Neural progenitor cell (in vitro differentiated cells): ENCODE results near the gene CRNKL1. TPM values are rescaled to one million over a fixed set of nuclear protein-coding genes. Genes with fewer than 3 reads are reported as not detected.

Experiments used
- DNase-seq: peaks from one replicate; pipeline ENCODE4 v3.0.0-alpha.2; 2016; ENCODE audit warnings: low spot score
- H2AFZ ChIP-seq: fragments of 200-600 bp; sonication (generic); replicated peaks from 2 replicates; pipeline ENCODE4 v1.6.1; 2016; ENCODE audit warnings: antibody characterized with exemption
- H3F3A ChIP-seq: fragments of 200-600 bp; sonication (generic); 2 replicates; pipeline ENCODE4 v1.6.1; 2016; ENCODE audit warnings: antibody characterized with exemption, low read depth
- H3K27ac ChIP-seq: fragments of 200-600 bp; sonication (generic); 2 replicates; pipeline ENCODE4 v1.5.1; 2016; ENCODE audit warnings: mild to moderate bottlenecking
- H3K27me3 ChIP-seq: fragments of 200-600 bp; sonication (generic); 2 replicates; pipeline ENCODE4 v1.6.1; 2016; ENCODE audit warnings: mild to moderate bottlenecking, moderate library complexity
- H3K36me3 ChIP-seq: fragments of 200-600 bp; sonication (generic); 2 replicates; pipeline ENCODE4 v1.5.1; 2016
- H3K4me1 ChIP-seq: fragments of 200-600 bp; sonication (generic); 2 replicates; pipeline ENCODE4 v1.6.1; 2016; ENCODE audit warnings: mixed run types
- H3K4me2 ChIP-seq: fragments of 200-600 bp; sonication (generic); 2 replicates; pipeline ENCODE4 v1.6.1; 2016
- H3K4me3 ChIP-seq: fragments of 200-600 bp; sonication (generic); 2 replicates; pipeline ENCODE4 v1.5.1; 2016
- H3K79me2 ChIP-seq: fragments of 200-600 bp; sonication (generic); 2 replicates; pipeline ENCODE4 v1.6.1; 2016; ENCODE audit warnings: low read depth
- H3K9ac ChIP-seq: fragments of 200-600 bp; sonication (generic); 2 replicates; pipeline ENCODE4 v1.6.1; 2016
- H3K9me3 ChIP-seq: fragments of 200-600 bp; sonication (generic); 2 replicates; pipeline ENCODE4 v1.5.1; 2016; ENCODE audit warnings: low read depth
- H4K20me1 ChIP-seq: fragments of 200-600 bp; sonication (generic); 2 replicates; pipeline ENCODE4 v1.6.1; 2016; ENCODE audit warnings: low read depth
- H3K27ac Mint-ChIP-seq: 3 replicates; pipeline ENCODE4 v1.8.0; 2021; ENCODE audit warnings: mixed read lengths
- H3K27me3 Mint-ChIP-seq: 2 replicates; pipeline ENCODE4 v1.8.0; 2022; ENCODE audit warnings: low read depth, mild to moderate bottlenecking, inconsistent platforms, moderate library complexity, mixed read lengths; ENCODE audit not compliant: insufficient read depth
- H3K36me3 Mint-ChIP-seq: 3 replicates; pipeline ENCODE4 v1.8.0; 2021; ENCODE audit warnings: mixed read lengths
- H3K4me1 Mint-ChIP-seq: 3 replicates; pipeline ENCODE4 v1.8.0; 2021; ENCODE audit warnings: mixed read lengths
- H3K4me3 Mint-ChIP-seq: 3 replicates; pipeline ENCODE4 v1.8.0; 2021; ENCODE audit warnings: mild to moderate bottlenecking, moderate library complexity, mixed read lengths
- H3K9me3 Mint-ChIP-seq: 3 replicates; pipeline ENCODE4 v1.8.0; 2020; ENCODE audit warnings: mixed read lengths
- EZH2 ChIP-seq: fragments of 200-600 bp; sonication (generic); IDR thresholded peaks from 2 replicates; pipeline ENCODE4 v1.6.1; 2017; ENCODE audit warnings: antibody characterized with exemption, mild to moderate bottlenecking, moderate library complexity
- EZH2phosphoT487 ChIP-seq: fragments of 200-600 bp; sonication (generic); IDR thresholded peaks from 2 replicates; pipeline ENCODE4 v1.6.1; 2017; ENCODE audit warnings: antibody characterized with exemption
- total RNA-seq: library from RNA; depleted of rRNA; stranded (reverse); fragments of >200 nt; gene quantifications from 2 replicates; pipeline ENCODE4 v1.2.3, GENCODE V29; 2015; ENCODE audit warnings: low replicate concordance
- TF ChIP-seq, protein P1 (sequence below): fragments of 200-600 bp; sonication (generic); IDR thresholded peaks from 2 replicates; pipeline ENCODE4 v1.5.1; 2017; ENCODE audit warnings: antibody characterized with exemption, mild to moderate bottlenecking

CRNKL1 gene
- total RNA-seq, 1 donor from 2014 or later: 45.0 TPM

DNA sequence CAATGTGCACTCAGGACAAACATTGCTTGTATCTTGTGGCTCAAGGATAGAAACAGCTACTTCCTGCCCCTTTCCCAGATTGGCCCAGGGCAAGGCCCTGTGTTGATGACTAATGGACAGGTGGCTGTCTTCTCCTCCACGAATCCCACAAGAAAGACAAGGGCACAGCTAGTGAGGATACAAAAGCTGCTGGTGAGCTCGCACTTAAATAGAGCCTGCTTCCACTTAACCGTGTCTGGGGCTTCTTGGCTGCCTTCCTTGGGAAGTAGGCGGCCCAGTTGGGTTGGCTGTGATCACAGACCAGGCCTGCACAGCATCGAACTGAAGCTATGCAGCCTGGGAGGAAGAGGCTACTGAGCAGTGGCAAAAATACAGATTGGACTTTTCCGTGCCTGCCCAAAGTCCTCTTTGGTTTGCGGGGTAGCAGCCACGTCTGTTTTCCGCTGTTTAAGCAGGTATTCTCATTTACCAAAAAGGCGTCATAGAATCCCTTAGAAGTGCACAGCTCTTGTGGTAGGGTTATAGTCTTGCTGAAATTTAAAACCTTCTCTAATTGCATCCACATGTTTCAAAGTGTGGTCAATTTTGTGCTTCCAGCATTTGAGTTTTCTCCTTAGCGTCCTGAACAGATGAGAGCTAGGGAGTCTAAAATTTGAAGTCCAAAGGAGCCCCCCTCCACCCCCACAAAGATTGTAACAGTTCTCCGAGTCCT is 58.2 kb downstream of the CRNKL1 start:
- no peak overlapping the region for H3K27ac ChIP-seq
- peaks cover 43% of the 10 kb centered on the region for H3K4me1 Mint-ChIP-seq
- TF ChIP-seq, protein P1, sequence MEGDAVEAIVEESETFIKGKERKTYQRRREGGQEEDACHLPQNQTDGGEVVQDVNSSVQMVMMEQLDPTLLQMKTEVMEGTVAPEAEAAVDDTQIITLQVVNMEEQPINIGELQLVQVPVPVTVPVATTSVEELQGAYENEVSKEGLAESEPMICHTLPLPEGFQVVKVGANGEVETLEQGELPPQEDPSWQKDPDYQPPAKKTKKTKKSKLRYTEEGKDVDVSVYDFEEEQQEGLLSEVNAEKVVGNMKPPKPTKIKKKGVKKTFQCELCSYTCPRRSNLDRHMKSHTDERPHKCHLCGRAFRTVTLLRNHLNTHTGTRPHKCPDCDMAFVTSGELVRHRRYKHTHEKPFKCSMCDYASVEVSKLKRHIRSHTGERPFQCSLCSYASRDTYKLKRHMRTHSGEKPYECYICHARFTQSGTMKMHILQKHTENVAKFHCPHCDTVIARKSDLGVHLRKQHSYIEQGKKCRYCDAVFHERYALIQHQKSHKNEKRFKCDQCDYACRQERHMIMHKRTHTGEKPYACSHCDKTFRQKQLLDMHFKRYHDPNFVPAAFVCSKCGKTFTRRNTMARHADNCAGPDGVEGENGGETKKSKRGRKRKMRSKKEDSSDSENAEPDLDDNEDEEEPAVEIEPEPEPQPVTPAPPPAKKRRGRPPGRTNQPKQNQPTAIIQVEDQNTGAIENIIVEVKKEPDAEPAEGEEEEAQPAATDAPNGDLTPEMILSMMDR: no peak
- TF ChIP-seq EZH2 (no peak), EZH2phosphoT487 (no peak)

DNA sequence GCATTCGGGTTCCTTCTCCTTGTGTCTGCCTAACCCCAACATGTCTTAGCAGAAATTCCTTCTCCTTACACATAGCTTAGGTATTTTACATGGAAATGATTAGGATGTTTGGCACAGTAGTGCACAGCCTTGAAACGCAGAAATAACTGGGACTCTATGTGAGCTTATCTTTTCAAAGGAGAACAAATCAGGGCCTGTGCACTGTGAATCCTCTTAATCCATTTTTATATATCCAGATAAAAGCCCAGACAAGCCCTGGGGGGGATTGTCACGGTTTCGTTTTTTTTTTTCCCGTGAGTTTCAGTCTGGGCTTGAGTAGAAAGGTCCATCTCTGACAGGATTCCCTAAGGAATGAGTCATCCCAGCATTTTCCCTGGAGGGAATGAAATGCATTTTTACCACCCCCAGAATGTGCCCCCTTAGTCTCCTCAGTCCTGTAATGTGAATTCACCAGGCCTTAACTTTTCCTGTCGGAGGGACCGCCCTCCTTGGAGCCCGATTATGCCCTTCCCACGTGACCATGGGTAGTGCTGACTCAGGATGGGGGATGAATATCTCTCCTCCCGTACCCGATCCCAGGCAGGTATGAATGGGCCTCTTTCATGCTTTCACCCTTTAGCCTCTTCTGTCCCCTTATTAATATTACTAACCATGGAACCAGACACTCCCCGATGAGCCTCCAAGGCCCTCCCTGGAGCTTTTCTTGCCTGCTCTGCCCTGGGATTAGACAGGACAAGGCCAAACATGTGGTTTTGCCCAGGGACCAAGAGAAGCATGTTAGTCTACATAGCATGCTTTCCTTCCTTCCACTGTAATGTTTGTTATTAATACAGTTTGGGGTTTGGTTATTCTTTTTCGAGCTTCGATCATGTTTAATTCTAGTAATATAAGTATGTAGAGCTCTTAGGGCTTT is 59.0 kb downstream of the CRNKL1 start:
- H3K4me3 ChIP-seq: no peak overlapping the region
- peaks cover 9% of the 10 kb centered on the region for H3K4me1 ChIP-seq
- no peak overlapping the region for H3K9ac ChIP-seq
- Mint-ChIP-seq H3K36me3 (no peaks in the 10 kb centered on the region), H3K4me1 (peaks cover 43% of the 10 kb centered on the region), H3K9me3 (no peaks in the 10 kb centered on the region), H3K27me3 (no peaks in the 10 kb centered on the region), H3K4me3 (peak overlapping the region; percentile 29), H3K27ac (peak overlapping the region; percentile 16)
- H2AFZ ChIP-seq: no peak overlapping the region
- no peak for TF ChIP-seq EZH2
- no peak for TF ChIP-seq EZH2phosphoT487
- TF ChIP-seq, protein P1: no peak
- no peaks in the 10 kb centered on the region for H3K79me2 ChIP-seq
- no peaks in the 10 kb centered on the region for H3K36me3 ChIP-seq
- no peak overlapping the region for H3K4me2 ChIP-seq
- no peak overlapping the region for H3K27ac ChIP-seq
- H3K27me3 ChIP-seq: no peaks in the 10 kb centered on the region
- H4K20me1 ChIP-seq: no peaks in the 10 kb centered on the region
- no peak for DNase-seq
- H3K9me3 ChIP-seq: no peaks in the 10 kb centered on the region
- peaks cover 8% of the 10 kb centered on the region for H3F3A ChIP-seq

More for the DNA sequence above, 58.2 kb downstream of the CRNKL1 start:
- Histone ChIP-seq H3K4me2 (no peak overlapping the region), H3K79me2 (no peaks in the 10 kb centered on the region), H3K27me3 (no peaks in the 10 kb centered on the region), H3K36me3 (no peaks in the 10 kb centered on the region), H3F3A (peaks cover 8% of the 10 kb centered on the region), H3K4me3 (no peak overlapping the region), H4K20me1 (no peaks in the 10 kb centered on the region), H3K9me3 (no peaks in the 10 kb centered on the region), H3K9ac (no peak overlapping the region), H3K4me1 (peaks cover 9% of the 10 kb centered on the region), H2AFZ (no peak overlapping the region)
- Mint-ChIP-seq H3K9me3 (no peaks in the 10 kb centered on the region), H3K27me3 (no peaks in the 10 kb centered on the region), H3K27ac (peak overlapping the region; percentile 10), H3K36me3 (peaks cover 3% of the 10 kb centered on the region), H3K4me3 (no peak overlapping the region)
- no peak for DNase-seq

DNA sequence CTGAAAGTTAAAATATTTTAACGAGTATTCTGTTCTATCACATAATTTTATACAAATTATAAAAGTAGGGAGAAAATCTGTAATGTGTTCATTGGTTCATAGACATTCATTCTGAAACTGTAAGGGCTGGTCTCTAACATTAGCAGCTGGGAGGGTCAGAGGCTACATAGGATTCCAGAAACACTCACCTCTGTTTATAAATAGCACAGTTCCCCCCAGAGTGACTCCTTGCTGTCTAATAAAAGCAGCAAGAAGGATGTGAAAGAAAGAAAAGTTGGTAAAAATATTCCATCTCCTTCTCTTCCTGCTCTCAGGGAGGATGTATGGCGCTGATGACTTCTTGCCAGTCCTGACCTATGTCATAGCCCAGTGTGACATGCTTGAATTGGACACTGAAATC is 60.4 kb downstream of the CRNKL1 start:
- Histone ChIP-seq H3K79me2 (no peaks in the 10 kb centered on the region), H3K9ac (no peak overlapping the region), H4K20me1 (no peaks in the 10 kb centered on the region), H3K4me1 (peaks cover 9% of the 10 kb centered on the region), H3K4me2 (no peak overlapping the region), H3K27ac (no peak overlapping the region), H3K27me3 (no peaks in the 10 kb centered on the region), H3K9me3 (no peaks in the 10 kb centered on the region), H2AFZ (no peak overlapping the region), H3F3A (peaks cover 8% of the 10 kb centered on the region), H3K4me3 (no peak overlapping the region), H3K36me3 (no peaks in the 10 kb centered on the region)
- no peaks in the 10 kb centered on the region for H3K9me3 Mint-ChIP-seq
- no peak for DNase-seq
- TF ChIP-seq EZH2 (no peak), EZH2phosphoT487 (no peak)
- TF ChIP-seq, protein P1: no peak
- H3K27me3 Mint-ChIP-seq: no peaks in the 10 kb centered on the region
- H3K27ac Mint-ChIP-seq: peak overlapping the region; percentile 60
- no peak overlapping the region for H3K4me3 Mint-ChIP-seq
- H3K4me1 Mint-ChIP-seq: peaks cover 43% of the 10 kb centered on the region
- H3K36me3 Mint-ChIP-seq: no peaks in the 10 kb centered on the region
